ENCODE data around the gene ITIH1. TPM values are rescaled to one million over a fixed set of nuclear protein-coding genes. Genes with fewer than 3 reads are reported as not detected.

ITIH1 gene
- polyA plus RNA-seq, 3 donors, result 0.35 to 0.48 TPM; not detected in 1

DNA sequence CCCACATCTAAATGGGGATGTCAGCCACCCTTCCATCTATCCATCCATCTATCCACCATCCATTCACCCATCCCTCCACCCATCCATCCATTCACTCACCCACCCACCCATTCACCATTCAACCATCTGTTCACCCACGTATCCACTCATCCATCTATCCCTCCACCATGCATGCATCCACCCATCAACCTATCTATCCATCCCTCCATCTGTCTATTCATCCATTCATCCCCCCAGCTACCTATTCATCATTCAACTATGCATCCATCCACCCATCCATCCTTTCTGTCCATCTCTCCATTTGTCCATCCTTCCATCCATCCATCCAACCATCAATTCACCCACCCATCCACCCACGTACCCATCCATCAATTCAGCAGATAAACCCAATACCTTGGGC is 31.8 kb downstream of the ITIH1 start:
- no peak for DNase-seq (ENCODE audit: low read depth in 3 of 3, low spot score in 2 of 3)

DNA sequence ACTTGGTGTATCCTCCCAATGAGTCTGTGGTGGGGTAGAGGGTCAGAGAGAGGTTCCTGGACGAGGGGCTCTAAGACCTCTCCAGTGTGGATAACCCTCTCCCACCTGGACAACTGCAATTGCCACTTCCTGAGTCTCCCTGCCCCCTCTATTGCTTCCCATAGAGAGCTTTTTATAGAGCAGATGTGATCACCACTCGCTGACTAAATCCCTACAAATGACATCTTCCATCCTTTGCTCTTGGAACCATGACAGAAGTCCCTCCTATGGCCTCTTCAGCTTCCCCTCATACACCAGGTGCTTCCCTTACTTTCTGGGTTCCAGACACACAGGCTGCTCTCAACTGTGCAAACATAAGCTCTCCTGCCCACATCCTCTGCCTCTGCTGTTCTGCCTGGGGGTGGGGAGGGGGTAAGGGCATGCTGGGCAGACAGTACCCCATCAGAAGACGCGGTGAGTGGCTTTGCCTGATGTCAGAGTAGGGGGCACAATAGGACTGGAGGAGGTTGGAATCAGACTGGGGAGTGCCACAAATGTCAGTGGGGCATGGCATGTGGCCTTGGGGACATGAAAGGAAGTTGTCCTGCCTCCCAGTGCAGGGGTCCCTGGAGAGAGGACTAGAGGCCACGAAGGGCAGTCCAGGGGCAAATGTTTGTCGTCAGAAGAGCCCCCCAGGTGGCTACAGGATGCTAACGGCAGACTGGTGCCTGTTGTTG is 32.4 kb downstream of the ITIH1 start:
- DNase-seq (ENCODE audit: low read depth in 3 of 3, low spot score in 2 of 3), result no peak

DNA sequence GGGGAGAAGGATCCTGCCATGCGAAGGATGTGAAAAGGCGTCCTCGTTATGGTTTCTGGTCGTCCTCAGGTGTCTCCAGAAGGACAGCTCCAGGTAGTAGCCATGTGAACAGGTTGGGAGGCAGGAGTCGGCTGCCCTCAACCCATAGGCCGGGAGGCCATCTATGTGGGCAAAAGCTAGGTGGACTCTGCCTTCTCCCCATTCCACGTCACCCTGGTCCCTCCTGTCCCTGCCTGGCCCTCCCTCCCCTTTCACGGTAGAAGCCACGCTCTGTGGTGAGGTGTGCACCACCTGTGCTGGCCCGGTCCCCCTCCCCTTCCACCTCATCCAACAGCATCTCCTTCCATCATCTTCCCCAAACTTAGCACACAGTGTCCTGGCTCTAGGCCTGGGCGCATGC is 33.5 kb downstream of the ITIH1 start:
- no peak for DNase-seq (ENCODE audit: low read depth in 3 of 3, low spot score in 2 of 3)

DNA sequence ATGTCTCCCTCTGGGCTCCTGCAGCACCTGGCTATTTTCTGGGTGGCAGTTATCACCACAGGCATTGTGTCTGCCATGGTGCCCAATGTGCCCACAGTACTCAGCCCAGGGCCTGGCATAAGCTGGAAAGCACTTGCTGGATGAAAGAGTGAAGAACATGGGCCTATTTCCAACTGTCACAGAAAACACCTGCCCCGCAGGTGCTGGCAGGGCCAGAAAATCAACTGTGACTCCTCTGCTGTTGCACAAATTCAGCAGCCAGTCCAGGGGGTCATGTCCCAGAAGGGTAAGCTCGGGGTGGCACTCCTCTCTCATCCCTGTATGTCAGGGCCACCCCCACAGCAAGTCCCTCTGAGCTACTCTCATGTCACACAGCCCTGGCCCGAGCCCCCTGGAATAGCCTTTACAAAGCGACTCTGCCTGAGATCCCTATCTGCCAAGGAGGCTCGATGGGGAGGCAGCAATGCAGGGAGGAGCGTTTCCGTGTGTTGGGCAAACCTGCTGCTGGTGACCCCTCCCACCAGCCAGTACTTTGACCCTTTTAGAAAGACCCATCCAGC is 34.1 kb downstream of the ITIH1 start:
- DNase-seq (ENCODE audit: low read depth in 3 of 3, low spot score in 2 of 3), result no peak

DNA sequence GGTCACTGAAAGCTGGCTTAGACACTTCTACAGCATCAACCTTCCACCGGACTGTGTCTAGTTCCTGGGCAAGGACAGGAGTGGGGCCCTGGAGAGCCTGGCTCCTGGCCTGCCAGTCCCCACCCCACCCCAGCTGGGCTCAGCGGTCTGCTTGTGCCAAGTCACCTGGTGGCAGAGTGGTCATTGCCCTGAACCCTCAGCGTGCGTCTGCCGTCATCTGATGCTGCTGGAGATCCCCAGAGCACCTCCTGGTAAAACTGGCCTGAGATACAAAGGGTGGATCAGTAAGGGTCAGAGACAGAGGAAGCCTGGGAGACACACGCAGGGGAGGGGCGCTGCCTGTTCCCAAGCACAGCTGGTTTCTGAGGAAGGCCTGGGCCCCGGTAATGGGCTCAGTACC is 36.4 kb downstream of the ITIH1 start:
- no peak for DNase-seq (ENCODE audit: low read depth in 3 of 3, low spot score in 2 of 3)

DNA sequence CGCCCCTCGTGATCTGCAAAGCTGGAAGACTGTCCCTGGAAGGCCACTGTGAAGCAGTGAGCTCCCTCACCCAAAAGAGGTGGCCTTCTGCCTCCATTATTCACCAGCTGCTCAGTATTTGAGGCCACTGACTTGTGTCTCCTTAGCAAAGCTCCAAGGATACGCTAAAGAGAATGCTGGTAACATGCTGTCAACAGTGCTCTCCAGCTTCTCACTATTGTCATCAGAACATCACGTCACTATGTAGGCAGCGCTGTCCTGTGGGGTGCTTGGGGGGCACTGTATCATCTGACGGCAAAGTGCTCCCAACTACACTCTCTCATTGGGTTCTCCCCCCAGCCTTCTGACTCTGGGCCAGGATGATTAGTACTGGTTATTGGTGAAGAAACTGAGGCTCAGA is 38.8 kb downstream of the ITIH1 start:
- no peak for DNase-seq (ENCODE audit: low read depth in 3 of 3, low spot score in 2 of 3)

DNA sequence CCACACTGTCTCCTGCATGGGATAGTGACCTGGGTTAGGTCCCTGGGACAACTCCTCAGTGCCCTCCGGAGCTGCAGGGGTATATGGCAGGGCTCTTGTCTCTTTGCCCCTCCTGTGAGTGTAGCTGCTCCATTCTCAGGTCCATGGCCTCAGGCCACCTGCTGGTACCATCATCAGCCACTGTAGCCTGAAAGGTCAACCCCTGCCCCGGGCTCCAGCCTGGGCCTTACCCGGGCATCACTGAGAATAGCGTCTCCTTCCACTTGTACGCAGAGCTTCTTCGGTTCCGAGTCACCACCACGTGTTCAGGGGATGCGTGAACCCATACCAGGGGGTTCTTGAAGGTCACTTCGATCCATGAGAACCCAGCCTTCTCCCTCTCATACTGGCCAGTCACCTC is 39.3 kb downstream of the ITIH1 start:
- DNase-seq (ENCODE audit: low read depth in 3 of 3, low spot score in 2 of 3), result no peak

DNA sequence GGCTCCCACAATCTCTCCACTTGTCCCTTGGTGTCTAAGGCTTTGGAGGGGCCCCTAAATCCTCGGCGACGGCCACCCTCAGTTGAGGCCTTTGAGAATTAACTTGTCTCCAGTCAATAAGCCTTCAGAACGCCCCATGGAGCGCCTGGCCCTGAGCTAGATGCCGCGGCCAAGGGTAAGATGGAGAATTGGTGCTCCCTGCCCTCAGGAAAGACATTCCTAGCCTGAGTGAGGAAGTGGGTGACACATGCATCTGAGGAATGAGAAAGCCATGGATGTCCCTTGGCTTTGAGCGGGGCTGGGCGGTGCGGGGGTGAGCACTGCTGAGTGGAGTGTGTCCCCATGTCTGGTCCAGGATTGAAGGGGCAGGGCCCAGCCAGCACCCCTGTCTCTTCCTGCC is 39.8 kb downstream of the ITIH1 start:
- DNase-seq (ENCODE audit: low read depth in 3 of 3, low spot score in 2 of 3), result no peak

DNA sequence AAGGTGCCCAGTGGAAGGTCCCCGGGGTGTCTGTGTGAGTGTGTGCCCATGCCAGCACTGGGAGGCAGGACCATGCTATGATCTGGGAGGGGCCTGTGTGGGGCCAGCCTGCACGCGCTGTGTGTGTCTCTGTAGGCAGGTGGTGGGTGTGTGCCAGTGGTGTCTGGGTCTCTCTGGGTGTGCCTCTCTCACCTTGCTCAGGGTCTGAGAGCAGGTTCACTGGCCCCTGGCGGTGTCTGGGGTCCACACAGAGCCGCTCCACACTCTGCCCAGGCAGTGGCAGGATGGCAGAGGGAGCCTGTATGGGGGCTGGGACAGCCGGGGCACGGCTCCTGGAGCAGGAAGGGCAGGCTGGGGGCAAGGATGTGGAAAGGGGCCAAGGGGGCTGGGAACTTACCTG is 40.5 kb downstream of the ITIH1 start:
- no peak for DNase-seq (ENCODE audit: low read depth in 3 of 3, low spot score in 2 of 3)

DNA sequence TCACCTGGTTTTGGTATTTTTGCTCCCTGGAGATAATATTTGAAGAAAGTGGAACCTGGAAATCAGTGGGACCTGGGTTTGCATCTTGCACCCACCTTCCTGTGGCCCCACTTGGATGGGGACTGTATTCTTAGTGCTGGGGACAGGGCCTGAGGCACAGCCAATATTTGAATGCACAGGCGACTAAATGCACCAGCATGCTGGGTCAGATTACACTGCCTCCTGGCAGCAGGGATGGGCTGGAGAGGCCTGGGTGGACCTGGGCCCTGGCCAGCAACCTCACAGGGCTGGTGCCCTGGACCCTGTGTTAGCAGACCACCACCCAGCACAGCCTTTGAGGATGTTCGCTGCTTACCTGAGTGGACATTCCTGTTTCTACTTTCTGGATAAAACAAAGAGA is 42.5 kb downstream of the ITIH1 start:
- no peak for DNase-seq (ENCODE audit: low read depth in 3 of 3, low spot score in 2 of 3)

DNA sequence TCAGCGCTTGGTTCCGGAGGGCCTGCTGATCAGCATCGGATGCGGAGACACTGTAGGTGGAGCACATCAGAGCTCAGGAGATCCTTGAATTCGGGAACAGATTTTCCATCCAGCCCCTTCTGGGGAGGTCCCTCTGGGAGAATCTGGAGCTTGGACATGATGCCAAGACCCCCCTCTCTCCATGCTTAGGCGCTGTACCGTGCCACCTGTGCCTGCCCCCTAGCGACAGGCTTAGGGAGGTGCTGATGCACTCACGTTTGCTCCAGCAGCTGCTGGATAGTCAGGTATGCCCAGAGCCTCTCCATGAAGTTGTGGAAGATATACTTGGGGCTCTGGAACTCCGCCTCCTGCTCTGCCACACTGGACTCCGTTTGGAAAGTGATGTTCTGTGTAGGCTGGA is 43.3 kb downstream of the ITIH1 start:
- DNase-seq (ENCODE audit: low read depth in 3 of 3, low spot score in 2 of 3), result no peak

DNA sequence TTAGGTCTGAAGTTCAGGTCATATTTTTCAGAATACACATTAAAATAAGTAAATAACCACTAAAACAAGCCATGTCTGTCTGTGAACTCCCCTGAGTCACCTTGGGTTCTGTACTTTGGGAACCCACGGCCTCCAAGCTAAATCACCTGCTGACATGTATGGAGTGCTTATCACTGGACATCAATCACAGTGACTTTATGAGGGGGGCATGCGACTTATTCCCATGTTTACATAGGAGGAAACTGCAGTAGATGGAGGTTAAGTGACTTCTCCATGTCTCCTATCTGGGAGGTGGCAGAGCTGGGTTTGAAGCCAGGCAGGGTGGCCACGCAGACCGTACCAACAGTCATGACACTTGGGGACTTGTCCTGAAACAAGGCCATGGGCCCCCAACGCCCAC is 45.0 kb downstream of the ITIH1 start:
- no peak for DNase-seq (ENCODE audit: low read depth in 3 of 3, low spot score in 2 of 3)

DNA sequence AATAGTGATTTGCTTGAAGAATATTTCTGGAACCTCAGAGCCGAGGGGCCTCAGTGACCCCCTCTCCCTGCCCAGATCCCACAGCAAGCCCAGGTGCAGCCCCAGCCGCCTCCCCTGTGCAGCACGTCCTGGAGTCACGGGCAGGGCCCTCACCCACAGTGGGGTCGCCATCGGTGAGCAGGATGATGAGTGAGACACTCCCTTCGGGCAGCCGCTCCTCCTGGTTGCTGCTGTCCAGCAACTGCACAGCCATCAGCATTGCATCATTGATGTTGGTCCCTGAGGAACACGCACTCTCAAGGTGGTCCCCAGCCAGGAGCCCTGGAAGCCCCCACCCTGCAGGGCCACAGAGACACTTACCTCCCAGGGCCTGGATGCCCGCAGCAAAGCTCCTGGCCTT is 46.6 kb downstream of the ITIH1 start:
- DNase-seq (ENCODE audit: low read depth in 3 of 3, low spot score in 2 of 3), result no peak

DNA sequence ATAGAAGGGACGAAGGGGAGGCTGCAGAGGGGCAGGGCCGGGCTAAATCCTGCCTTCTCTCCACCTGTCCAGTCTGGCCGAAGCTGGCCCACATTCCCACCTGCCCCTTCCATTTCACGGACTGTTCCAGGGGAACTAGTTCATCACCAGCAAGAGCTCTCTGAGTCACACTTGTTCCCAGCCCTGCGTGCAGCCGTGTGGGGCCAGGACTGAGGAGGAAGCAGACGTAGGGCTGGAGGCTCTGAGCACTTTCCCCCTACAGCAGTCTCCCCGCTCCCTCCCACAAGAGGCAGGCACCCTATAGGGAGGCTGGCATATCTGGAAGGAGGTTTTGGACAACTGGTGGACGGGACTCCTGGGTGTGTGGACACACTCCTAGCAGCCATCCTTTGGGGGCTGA is 50.0 kb downstream of the ITIH1 start:
- no peak for DNase-seq (ENCODE audit: low read depth in 3 of 3, low spot score in 2 of 3)

DNA sequence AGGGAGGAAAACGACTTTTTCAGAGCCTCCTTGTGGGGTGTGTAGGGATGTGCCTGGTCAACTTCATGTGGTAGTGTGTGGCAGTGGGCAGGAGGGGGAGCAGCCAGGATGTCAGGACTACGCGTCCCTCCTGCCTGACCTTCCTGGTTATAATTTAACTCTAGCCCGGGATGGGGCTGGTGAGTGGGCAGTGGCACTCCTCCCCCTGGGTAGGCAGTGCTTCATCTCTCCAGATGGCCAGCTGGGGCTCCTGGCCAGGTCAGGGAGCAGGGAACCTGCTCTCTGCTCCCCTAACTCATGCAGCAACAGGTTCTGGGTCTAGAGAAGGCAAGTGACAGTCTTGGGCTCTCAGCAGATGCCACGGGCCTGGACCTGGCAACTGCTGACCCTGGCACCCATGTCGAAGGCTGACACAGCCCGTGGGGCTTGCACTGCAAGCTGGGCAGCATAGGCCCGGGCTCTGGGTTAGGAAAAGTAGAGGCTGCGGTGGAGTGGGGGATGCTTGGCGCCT is 50.5 kb downstream of the ITIH1 start:
- no peak for DNase-seq (ENCODE audit: low read depth in 3 of 3, low spot score in 2 of 3)

DNA sequence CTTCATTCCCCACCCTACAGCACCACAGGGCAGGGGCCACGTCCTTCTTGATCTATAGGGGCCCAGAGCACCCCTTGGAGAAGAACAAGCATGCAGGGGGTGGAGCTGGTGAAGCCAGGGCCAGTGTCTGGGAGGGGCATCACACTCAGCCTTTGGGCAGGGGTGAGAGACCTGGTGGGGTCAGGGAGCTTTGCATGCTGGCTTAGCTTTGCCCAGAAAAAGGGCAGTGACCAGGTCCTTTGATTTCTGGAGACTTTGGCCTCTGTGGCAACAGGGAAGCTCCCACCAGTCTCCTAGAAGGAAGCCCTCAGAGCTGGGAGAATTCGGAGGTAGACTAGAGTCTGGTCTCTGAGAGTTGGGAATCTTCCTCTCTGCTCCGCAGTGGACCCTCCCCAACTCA is 52.1 kb downstream of the ITIH1 start:
- no peak for DNase-seq (ENCODE audit: low read depth in 3 of 3, low spot score in 2 of 3)

DNA sequence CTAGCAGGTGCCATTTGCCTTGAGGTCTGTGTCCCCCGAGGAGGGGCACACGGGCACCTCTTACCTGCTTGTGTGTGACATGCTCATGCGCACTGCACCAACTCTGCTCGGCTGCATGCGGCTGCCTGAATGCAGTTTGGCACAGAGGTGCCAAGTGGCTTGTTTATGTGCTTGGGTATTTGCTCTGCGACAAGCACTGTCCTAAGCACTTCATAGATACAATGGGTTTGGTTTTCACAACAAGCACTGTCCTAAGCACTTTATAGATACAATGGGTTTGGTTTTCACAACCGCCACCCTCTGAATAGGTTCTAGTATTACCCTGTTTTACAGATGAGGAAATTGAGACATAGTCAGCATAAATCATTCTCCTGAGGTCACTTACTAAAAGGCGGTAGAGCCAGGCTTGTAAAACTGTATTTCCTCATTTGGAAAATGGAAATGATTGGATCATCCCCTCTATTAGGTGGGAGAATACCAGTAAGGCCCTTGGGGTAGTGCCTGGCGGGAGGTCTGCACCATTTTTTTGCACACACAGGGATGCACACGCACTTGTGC is 52.6 kb downstream of the ITIH1 start:
- no peak for DNase-seq (ENCODE audit: low read depth in 3 of 3, low spot score in 2 of 3)

DNA sequence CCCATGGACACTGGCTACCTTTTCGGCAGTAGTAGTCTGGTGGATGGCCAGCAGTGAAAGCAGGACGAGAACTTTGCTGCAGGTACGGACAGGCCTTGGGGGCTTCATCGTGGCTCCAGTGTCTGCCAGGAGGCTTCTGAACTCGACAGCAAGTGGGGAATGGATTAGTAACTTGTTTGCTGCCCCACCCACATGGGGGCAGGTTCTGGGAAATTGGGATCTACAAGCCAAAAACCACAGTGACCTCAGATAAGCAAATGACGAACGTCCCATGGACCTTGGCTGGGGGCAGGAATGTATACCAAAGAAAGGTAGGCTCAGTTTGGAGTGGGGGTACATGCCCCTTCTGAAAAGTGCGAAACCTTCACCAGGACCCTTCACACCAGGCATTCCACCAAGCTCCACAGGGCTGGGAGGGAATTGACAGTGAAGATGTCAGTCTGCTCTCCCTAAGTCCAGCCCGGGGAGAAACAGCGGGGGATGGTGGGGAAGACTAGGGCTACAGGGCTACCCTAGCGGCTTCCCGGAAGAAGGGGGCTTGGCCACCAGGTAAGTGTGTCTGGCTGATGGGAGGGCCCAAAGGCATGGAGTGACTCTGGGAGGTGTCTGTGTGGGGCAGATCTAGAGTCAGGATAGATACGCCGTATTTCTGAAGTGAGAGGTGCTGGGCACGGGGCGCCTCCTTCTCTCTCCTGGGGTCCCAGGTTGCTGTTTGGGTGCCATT is 53.3 kb downstream of the ITIH1 start, which contains the start of gene ITIH4:
Gene ITIH4 (minus strand): TSS at position 138 of the 724 bp plus-strand sequence. CDS start 30 bp downstream, at position 108.
- no peak for DNase-seq (ENCODE audit: low read depth in 3 of 3, low spot score in 2 of 3)

DNA sequence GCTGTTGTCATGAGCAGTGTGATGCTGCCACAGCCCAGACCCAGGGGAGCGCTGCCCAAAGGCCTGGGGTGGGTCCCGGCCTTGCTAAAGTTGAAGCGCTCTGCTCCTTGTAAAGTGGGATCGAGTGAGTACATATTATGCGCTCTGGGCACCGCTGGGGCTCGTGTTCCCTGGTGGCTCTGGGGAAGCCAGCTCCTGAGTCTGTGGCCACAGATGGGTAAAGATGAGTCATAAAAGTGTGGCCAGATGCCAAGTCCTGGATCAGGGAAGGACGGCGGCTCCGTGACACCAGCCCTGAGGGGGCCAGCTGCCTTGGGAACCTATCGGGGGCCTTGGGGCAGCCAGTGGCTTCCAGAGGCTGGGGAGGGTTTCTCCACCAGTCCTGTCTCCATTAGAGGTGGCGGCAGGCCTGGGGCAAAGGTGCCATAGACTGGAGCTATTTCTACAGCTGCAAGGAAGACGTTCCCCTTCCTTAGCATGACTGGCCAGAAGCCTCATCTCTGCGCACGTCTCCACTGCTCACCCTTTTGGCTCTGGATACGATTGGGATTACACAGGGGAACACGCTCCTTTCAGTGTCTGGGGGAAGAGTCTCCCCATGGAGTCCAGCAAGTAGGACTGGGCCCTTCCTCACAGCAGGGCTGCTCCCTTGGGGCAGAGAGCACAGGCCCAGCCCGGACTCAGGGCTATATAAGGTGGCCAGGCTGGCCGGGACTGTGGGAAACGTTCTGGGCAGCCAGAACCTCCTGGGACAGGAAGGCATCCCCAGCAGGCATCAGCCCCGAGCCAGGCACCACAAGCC is 54.3 kb downstream of the ITIH1 start:
- DNase-seq (ENCODE audit: low read depth in 3 of 3, low spot score in 2 of 3), result no peak

DNA sequence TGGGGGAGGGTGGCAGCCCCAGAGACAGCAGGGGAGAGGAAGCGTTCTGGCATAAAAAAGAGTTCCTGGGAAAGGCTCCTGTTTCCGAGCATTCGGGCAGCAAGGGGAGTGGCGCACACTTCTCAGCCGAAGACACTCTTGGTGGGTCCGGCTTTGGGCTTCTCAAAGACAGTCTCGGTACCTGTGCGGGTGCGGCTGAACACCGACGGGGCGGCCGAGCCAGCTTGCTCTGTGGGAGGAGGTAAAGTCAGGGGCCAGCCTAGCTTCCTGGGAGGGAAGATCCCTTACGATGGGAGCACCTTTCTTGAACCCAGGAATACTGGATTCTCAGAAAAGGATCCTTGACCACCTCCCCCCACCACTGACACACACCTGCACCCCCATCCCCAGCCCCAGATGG is 55.8 kb downstream of the ITIH1 start:
- DNase-seq (ENCODE audit: low read depth in 3 of 3, low spot score in 2 of 3), result no peak

Data from right renal cortex interstitium (tissue), 3 donors.